Epithelial cell of prostate (primary cell): ENCODE measurements around the gene BTN1A1.
A peak's percentile ranks its signal among the peaks of the same experiment; 100 is the strongest.

Experiments
- DNase-seq: peaks from one replicate; pipeline ENCODE4 v3.0.0-alpha.2; 2011; ENCODE audit warnings: low read depth, low spot score
- H3K27ac ChIP-seq: fragments of 450-650 bp; 2 replicates; pipeline ENCODE4 v1.5.1; 2017; ENCODE audit warnings: mild to moderate bottlenecking

BTN1A1 gene

DNA sequence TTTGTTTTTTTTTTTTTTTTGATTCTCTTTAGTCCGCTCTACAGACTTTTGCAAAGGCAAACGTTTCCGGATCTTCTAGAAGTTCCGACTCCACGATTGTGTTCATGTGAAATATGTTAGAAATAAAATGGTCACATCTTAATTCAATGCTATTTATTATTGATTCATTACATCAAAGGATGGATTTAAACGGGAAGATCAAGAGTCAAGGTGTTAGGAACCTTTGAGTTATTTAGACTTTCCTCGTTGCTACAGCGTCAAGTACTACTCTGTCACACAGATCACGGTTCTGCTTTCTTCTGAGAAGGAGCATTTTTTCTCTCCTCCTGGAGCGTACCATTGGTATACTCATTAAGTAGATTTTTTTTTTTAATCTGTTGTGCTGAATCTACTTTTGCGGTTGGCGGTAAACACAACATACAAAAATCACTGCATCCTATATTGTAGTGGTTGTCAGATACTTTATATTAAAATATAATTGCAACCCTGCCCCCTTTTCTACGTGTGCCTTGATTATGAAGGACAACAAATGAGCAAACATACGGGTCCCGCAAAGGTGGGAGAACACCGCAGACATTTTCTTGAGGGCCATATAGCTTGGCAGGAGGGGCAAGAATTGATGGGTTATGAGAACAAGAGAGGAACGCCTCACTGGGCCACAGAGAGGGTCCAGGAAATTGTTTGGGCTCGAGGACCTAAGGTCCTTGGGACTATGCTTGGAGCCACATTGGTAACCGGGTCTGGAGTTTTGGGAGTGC, 55.6 kb downstream of the BTN1A1 start:
- DNase-seq: no peak
- no peak overlapping the region for H3K27ac ChIP-seq

DNA sequence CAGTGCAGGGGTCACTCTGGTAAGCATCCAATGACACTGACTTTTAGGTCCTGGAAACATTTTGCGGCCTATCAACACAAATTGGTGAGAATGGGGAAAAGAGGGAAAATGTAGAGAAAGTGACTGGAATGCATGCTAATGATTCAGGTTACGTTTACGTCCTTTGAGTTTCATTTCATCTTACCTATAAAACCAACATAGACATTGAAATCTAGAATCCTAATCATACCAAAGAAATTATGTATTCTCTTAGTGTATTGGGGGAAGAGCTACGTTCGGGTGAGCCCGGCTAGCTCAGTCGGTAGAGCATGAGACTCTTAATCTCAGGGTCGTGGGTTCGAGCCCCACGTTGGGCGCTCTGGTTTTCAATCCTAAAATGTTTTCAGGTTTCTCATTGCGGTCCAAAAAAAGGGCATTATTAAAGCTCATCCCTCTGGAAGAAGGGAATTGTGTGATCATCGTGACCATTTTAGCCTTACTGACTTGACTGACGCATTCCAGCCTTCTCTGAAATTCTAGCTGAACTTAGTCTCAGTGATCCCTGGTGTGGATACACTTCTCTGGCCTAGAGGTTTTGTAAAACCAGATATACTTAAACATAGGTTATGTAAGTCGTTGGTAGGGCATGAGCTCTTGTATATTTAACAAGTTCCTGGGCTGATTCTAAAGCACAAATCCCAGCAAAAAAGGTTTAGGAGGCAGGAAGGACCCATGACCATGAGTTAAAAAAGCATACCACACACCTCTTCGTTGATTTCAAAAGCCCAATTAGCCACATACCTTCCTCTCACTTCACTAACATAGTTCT, 56.4 kb downstream of the BTN1A1 start:
- H3K27ac ChIP-seq: peak overlapping the region; percentile 21

More for the DNA sequence above, 56.4 kb downstream of the BTN1A1 start:
- peak; percentile 68 for DNase-seq
